GM19467 (cell line): ENCODE measurements around the gene BCL11B.
A peak's percentile ranks its signal among the peaks of the same experiment; 100 is the strongest.

Experiments used
- ATAC-seq: cut with Tn5 transposase; IDR thresholded peaks from one replicate; pipeline ENCODE4 v1.9.1; 2021; ENCODE audit warnings: mild to moderate bottlenecking, moderate library complexity; ENCODE audit not compliant: unreplicated experiment

BCL11B gene

GRCh38 chr14:99271951-99272631 is at the start of gene BCL11B:
Gene BCL11B, minus strand, starts transcription at chr14:99272197. Its CDS starts 979 bp downstream, at chr14:99271218.
- peak; percentile 76 for ATAC-seq

GRCh38 chr14:99321236-99321925 is 49.4 kb upstream of the BCL11B start:
- no peak for ATAC-seq

DNA sequence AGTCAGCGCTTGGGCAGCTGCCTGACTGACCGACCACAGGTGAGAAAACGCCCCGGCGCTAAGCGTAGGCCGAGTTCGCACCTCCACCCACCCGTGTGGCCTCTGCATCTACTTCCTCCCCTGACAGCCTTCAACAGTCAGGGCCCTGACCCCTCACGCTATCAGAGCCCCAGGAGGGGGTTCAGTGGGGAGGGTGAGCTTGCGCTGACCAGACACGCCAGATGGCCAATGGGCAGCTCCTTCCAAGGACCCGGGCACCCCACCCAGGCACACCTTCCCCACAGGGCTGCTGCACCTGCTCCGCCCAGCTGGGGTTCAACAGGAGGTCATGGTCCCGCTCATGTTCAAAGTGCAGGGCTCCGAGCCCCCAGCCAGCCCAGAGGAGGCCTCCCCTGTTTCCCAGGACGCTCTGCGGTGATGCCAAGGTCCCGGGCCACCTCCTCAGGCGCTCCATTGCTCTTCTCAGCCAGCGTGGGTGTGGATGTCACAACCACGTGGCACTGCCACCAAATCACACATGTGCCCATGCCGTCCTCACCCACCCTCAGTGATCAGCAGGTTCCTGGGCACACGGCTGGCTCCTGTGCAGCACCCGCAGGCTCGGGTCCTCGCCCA is 48.7 kb upstream of the BCL11B start:
- ATAC-seq = peak; percentile 40

DNA sequence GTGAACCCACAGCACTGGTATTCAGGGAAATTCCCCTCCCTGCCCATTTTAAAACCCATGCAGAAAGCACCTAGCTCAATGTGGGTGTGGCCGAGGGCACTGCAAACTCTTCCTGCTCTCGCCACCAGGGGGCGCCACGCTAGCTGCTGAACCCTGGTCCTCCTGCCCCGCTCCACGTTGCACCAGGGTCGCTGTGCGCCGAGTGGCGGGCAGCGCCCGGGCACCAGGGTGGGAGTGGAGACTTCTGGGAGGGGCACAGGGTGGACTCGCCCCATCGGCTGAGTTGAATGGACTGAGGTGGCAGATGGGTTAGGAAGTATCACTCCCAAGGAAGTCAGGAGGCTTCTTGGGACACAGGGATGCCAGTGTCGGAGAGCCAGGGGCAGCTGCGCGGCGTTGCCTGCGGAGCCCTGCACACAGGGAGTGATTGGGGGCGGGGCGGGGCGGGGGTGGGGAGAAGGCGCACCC is 48.1 kb upstream of the BCL11B start:
- peak; percentile 70 for ATAC-seq

- no peak for ATAC-seq
These were observed 46.9 kb upstream of the BCL11B start for GRCh38 chr14:99318959-99319295.

DNA sequence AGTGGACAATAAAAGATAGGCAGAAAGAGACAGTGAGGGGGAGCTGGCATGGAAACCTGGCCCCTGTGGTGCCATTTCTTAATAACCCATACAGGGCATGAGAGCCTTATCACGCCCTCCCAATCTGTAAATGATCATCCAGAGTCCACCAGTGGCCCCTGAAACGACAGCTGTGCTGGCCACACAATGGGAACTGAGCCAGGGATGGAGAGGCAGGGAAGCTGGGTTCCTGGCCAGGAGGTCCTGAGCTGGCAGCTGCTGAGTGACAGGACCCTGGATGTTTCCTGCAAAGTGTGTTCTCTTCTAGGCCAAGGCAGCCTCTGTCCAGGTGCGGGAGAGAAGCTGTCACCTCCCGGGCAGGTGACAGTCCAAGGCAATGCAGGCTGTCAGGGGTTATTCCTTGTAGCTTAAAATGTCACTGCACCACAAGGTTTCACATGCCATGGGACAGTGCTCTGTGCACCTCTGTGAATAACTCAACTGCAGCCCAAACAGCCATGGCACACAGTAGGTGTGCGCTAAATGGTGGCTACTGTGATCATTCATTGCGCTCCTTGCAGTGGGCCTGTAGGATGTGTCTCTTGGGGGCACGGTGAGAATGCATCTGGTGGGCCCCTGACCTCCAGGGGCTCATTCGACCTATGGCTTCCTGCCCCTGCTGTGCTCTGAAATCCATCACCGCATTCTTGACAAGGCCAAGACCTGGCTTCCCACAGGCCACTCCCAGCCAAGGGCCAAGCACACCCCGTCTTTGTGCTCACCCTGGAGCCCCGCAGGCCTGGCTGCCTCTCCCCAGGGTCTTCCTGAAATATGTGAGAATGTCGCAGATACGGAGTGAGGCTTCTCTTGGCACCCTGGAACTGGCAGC is 46.3 kb upstream of the BCL11B start:
- no peak for ATAC-seq

- no peak for ATAC-seq
These were observed 45.5 kb upstream of the BCL11B start for GRCh38 chr14:99317231-99318090.

DNA sequence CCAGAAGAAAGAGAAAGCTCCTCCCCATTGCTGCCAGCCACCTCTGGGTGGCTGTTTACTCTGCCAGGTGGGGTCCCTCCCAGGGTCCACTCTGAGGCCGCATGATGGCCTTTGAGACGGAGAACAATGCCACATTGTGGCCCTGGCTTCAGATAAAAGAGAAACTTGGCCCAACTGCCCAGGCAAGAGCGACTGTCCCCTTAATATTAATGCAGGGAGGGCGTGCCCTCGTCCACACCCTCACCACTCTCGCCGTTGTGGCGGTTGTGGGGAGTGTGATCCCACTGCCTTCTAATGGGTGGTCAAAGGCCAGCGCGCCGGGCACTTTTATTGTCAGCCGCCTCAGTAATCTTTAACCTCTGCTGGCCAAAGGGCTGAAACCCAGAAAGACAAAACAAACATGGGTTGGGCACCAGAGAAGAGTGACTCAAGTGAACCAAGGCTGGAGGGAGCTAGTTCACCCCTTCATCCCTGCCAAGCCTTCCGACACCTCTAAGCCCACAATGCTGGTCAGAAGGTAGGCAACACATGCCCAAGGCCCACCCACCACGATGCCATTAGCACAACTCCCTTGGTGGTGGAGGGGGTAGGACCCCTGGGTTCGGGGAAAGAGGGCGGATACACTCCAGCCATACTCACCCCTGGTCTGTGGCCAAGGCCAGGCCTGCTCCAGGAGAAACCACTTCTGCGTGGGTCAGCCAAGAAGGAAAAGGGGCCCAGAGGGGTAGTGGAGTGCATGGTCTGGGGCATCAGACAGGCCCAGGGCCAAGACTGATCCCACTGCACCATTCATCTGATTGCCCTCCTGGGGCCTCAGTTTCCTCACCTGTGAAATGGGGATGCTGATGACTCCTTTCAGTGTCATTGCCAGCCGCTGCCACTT is 44.5 kb upstream of the BCL11B start:
- ATAC-seq = no peak

DNA sequence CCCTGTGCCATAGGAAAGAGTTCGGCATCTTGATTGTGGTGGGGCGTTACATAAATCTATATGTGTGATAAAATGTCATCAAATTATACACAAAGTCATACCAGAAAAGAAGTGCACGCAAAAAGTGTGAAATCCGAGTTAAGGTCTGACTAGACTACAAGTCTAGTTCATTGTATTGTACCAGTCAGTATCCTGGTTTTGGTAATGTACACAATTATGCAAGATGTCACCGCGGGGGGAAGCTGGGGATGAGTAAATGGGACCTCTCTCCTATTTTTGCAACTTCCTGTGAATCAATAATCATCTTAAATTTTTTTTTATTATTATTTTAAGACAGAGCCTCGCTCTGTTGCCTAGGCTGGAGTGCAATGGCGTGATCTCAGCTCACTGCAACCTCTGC is 43.2 kb upstream of the BCL11B start:
- no peak for ATAC-seq

- ATAC-seq = no peak
These were observed 42.6 kb upstream of the BCL11B start for GRCh38 chr14:99314623-99315022.

DNA sequence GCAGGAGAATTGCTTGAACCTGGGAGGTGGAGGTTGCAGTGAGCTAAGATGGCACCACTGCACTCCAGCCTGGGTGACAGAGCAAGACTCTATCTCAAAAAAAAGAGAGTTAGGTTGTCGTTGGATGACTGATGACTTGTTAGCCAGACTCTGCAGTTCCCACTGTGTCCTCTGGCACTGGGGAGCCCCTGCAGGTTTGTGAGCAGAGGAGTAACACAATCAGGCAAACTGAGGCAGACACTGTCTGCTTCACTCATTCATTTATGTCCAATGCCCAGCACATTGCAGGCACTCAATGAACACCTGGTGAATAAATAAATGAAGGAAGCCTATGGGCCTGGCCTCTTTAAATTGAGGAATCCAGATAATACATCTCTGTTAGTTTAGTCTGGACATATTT is 41.2 kb upstream of the BCL11B start:
- ATAC-seq = no peak

DNA sequence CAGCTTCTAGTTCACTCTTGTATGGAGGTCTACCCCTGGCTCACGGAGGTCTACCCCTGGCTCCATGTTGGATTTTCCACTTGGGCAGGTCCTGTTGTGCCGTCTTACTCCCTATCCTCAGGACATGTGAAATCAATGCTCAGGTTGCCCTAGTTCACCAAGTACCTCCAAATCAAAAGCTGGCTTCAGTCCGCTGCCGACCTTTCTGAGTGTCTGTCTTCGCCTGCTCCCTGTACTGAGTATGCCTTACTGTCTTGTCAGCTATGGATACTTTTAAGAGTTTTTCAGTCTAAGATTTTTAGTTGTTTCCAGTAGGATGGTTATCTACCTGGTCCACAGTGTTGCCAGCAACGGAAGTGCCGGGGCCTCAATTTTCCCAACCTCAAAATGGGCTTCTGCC is 40.1 kb upstream of the BCL11B start:
- no peak for ATAC-seq

- ATAC-seq = no peak
These were observed 37.3 kb upstream of the BCL11B start for GRCh38 chr14:99309220-99309766.

- no peak for ATAC-seq
These were observed 32.2 kb upstream of the BCL11B start for GRCh38 chr14:99304208-99304607.

GRCh38 chr14:99300190-99300589 is 28.2 kb upstream of the BCL11B start:
- ATAC-seq = no peak

DNA sequence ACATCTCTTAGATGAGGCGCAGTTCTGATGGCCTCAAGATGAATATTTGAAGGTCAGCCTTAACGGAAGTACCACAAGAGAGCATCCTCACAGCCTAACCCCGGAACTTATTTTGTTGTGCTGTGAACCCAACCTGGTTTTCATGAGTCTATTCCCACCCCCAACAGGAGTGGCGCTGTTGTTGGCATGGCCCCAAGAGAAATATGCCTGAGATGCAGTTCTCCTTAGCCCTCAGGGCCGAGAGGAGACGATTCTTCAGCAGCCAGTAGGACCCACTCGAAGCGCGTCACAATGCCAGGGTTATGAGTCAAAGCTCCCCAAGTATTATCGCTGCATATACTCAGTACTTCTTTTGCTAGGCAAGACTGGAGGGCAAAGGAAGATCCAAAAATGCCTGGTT is 24.5 kb upstream of the BCL11B start:
- ATAC-seq = no peak

DNA sequence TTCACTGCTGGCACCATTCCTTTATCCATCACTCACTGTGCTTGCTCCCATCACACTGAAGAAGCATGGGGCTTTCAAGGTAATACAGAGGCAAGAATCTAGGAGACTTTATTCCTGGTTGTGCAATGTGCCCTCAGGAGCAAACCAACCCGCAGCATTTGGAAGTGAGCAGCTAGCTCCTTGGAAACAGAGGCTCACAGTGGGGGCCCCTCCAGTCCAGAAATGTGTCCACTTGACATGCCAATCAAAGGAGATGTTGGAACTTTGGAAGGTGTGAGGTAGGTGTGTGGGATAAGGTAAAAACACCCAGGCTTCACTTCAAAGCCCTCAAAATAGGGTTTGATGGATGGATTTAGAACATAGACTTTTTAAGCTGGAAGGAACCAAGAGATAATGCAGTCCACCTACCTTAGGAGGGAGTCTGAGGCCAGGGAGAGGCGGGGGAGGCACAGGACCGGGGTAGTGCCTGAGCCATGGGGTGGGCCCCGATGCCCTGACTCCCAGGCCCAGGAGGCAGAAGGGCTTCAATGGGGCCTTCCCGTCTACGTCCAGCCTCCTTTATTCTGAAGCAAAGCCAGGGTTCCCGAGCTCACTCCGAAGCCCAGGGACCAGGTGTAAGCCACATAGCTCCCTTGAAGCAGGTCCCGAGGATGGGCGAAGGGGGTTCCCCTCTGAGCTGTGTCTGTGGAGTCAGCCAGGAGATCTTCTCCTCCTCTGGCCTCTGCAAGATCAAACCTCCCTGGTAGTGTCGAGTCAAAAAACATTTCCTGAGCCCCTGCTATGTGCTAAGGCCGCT is 17.6 kb upstream of the BCL11B start:
- no peak for ATAC-seq

GRCh38 chr14:99288948-99289347 is 17.0 kb upstream of the BCL11B start:
- no peak for ATAC-seq
